Right lobe of liver (tissue), 6 donors: Measurements from ENCODE around the gene RUBCNL. TPM values are rescaled to one million over a fixed set of nuclear protein-coding genes. Genes with fewer than 3 reads are reported as not detected.
A peak's percentile ranks its signal among the peaks of the same experiment; 100 is the strongest.

Source experiments
- ATAC-seq, 4 donors: fragments of 200-7000 bp; cut with Tn5 transposase; one replicate each; pipeline ENCODE4 v1.9.1; 2020; ENCODE audit warnings: mild to moderate bottlenecking in 4 of 4, moderate library complexity in 4 of 4
- DNase-seq, 3 donors: peaks; one replicate each; pipeline ENCODE4 v3.0.0-alpha.2; 2020
- H3K27ac ChIP-seq, 3 donors: fragments of 200-600 bp; one replicate each; pipeline ENCODE4 v1.8.0; 2022
- H3K27me3 ChIP-seq, 2 donors: fragments of 200-600 bp; one replicate each; pipeline ENCODE4 v1.8.0; 2022
- H3K36me3 ChIP-seq, 4 donors: fragments of 200-600 bp; sonication (generic) in 1 of 4; one replicate each; pipeline versions ENCODE4 v1.5.1 to v1.8.0; 2017 to 2022; ENCODE audit warnings: control low read depth in 1 of 4
- H3K4me1 ChIP-seq, 4 donors: fragments of 200-600 bp; sonication (generic) in 1 of 4; one replicate each; pipeline versions ENCODE4 v1.5.1 to v1.8.0; 2017 to 2022; ENCODE audit warnings: control low read depth in 1 of 4
- H3K4me3 ChIP-seq, 3 donors: fragments of 200-600 bp; one replicate each; pipeline ENCODE4 v1.8.0; 2022
- H3K9me3 ChIP-seq, 4 donors: fragments of 200-600 bp; sonication (generic) in 1 of 4; one replicate each; pipeline versions ENCODE4 v1.5.1 to v1.8.0; 2017 to 2022; ENCODE audit warnings: control low read depth in 1 of 4
- CTCF ChIP-seq, 4 donors: fragments of 200-600 bp in 3 of 4; fragments of 450-650 bp in 1 of 4; IDR thresholded peaks; one replicate each; pipeline versions ENCODE4 v1.5.1 to v1.8.0; 2016 to 2022; ENCODE audit warnings: antibody characterized with exemption in 4 of 4, mild to moderate bottlenecking in 2 of 4
- POLR2A ChIP-seq: fragments of 450-650 bp; IDR thresholded peaks from one replicate; pipeline ENCODE4 v1.6.1; 2017; ENCODE audit warnings: antibody characterized with exemption, mild to moderate bottlenecking
- WGBS: methylation state at CpG from one replicate; pipeline ENCODE4 v1.1.6; 2018; ENCODE audit warnings: low coverage, low lambda C conversion rate; ENCODE audit not compliant: insufficient coverage; ENCODE audit errors: missing lambda C conversion rate; 5-methylcytosine and 5-hydroxymethylcytosine counted together
- intact Hi-C, 2 donors: fragments of 100-400 bp; cut with DNase I; formaldehyde crosslinking; loops; one replicate each; pipeline versions ENCODE4 v1.11.2 to v1.14.1; 2022
- total RNA-seq, 6 experiments: library from RNA; depleted of rRNA in 2 of 6; stranded (reverse); fragments of >200 nt in 2 of 6; fragmentation: NEBNext Ultra II Directional in 3 of 6; extraction: Animal tissue kit (Norgen Biotek cat#: 25700) in 3 of 6; gene quantifications; one replicate each; pipeline versions ENCODE4 v1.1.0 to v1.2.4, GENCODE V29; 2016 to 2023
- donor health status: DM: no; HTN: yes; CAD: no.
- donor health status: DM: no; HTN: no; CAD: no.
- donor health status: DM: no; HTN: no; CAD: no.
- donor health status: DM: no; HTN: yes; CAD: no.
- donor health status: DM: no; HTN: yes; CAD: no.

The RUBCNL gene
- total RNA-seq, 6 experiments from 2014 or later, result 0.46 to 2.3 (median 1.0) TPM

DNA sequence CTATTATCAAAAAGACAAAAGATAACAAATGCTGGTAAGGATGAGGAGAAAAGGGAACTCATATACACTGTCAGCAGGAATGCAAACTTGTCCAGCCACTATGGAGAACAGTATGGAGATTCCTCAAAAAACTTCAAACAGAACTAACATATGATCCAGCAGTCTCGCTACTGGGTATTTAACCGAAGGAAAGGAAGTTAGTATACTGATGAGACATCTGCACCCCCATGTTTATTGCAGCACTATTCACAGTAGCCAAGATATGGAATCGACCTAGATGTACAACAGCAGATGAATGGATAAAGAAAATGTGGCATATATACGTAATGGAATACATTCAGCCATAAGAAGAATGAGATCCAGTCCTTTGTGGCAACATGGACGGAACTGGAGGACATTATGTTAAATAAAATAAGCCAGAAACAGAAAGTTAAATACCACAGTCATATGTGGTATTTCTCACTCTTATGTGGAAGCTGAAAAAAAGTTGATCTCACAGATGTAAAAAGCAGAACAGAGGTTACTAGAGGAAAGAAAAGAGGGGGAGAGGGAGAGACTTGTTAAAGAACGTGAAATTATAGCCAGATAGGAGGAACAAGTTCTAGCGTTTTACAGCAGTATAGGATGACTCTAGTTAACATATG lies 83.2 kb downstream of the RUBCNL start:
- intact Hi-C loops, result no loop called here
- H3K27ac ChIP-seq, result no peak overlapping the region
- WGBS, result 51% methylated on average over 7 of the region's 7 CpGs
- TF ChIP-seq CTCF (IDR thresholded peaks at IDR 0.05) (no peak), POLR2A (no peak)
- H3K27me3 ChIP-seq, result no peaks in the 10 kb centered on the region
- H3K4me1 ChIP-seq, result no peaks in the 10 kb centered on the region
- no peaks in the 10 kb centered on the region for H3K36me3 ChIP-seq
- H3K9me3 ChIP-seq, result no peaks in the 10 kb centered on the region
- DNase-seq, result no peak
- ATAC-seq, result peak in 2 of 4 donors; percentile 38 to 57
- no peak overlapping the region for H3K4me3 ChIP-seq

DNA sequence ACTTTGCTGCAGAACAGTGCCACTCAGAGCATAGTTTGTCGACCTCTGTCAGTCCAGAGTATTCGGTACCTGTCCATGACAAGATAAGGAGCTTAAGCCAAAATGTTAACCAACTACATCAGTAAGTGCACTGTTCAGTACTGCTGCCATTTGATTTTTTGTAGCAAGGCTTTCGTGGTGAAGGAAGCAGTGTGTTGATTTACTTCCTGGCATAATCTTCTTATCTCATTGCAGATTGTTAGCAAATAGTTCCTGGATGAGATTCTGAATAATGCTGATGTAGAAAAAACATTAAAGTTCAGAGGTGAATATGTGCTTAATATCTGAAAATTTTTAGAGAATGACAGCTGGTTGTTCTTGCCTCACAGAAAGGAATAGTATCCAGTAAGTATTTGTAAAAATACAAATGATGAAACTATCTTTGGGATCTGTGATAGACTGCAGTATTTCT lies 89.7 kb downstream of the RUBCNL start:
- H3K4me3 ChIP-seq, result no peak overlapping the region
- no peaks in the 10 kb centered on the region for H3K27me3 ChIP-seq
- ATAC-seq (peak; percentile 1 to 43 (median 24)), DNase-seq (no peak)
- no peaks in the 10 kb centered on the region for H3K9me3 ChIP-seq
- peaks cover 0 to 34% (median 13%) of the 10 kb centered on the region in 4 donors for H3K4me1 ChIP-seq
- peak overlapping the region; percentile 62 to 93 (median 66) for H3K27ac ChIP-seq
- WGBS, result 3% methylated on average over 3 of the region's 3 CpGs
- TF ChIP-seq CTCF (IDR thresholded peaks at IDR 0.05) (no peak), POLR2A (no peak)
- H3K36me3 ChIP-seq, result no peaks in the 10 kb centered on the region
- intact Hi-C loops, result no loop called here

DNA sequence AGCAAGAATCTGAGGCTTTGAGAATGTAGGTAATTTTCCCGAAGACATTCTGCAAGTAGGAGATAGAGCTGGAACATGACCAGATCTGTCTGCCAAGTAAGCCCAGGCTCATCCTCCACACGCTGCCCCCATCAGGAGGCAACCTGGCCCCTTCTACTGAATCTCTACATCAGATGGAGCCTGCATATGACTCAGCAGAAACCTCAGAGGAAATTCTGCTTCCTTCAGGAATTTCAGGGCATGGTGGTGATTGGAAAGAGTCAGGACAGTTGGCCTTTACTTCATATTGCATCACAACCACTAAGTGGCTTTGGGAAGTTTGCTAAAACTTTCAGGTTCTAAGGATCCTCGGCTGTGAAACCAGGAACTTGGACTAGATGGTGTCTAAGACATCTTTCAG lies 90.1 kb downstream of the RUBCNL start:
- Histone ChIP-seq H3K4me3 (no peak overlapping the region), H3K27ac (peak overlapping the region; percentile 62 to 93 (median 66)), H3K4me1 (peaks cover 0 to 37% (median 15%) of the 10 kb centered on the region in 4 donors), H3K36me3 (no peaks in the 10 kb centered on the region), H3K9me3 (no peaks in the 10 kb centered on the region), H3K27me3 (no peaks in the 10 kb centered on the region)
- no peak for TF ChIP-seq CTCF (IDR thresholded peaks at IDR 0.05)
- no peak for TF ChIP-seq POLR2A
- WGBS, result 13% methylated on average over 2 of the region's 3 CpGs
- DNase-seq (no peak), ATAC-seq (peak in 2 of 4 donors; percentile 6 to 9)
- intact Hi-C loops, result no loop called here

DNA sequence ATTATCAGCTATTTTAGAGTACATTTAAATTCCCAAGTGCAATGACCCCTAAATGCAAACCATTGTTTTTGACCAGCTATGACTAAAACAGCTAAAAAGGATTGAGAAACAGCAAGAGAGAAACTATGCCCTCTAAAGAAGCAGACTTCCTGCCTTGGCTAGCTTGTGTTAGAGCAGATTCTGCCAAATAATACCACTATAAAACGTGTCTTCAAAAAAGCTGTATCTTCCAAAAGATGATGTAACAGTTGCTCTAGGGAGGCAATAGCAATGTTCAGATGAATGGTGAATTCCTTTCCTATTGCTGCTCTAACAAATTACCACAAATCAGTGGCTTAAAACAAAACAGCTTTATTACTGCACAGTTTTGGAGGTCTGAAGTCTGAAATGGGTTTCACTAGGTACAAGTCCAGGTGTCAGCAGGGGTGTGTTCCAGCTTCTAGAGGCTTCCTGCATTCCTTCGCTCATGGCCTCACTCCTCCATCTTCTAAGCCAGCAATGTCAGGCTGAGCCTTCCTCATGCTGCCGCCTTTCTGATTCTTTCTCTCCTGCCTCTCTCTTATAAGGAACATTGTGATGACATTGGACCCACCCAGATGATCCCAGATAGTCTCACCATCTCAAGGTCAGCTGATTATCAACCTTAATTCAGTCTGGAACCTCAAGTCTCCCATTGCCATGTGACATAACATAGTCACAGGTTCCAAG lies 90.8 kb downstream of the RUBCNL start:
- intact Hi-C loops, result no loop called here
- Histone ChIP-seq H3K9me3 (no peaks in the 10 kb centered on the region), H3K36me3 (no peaks in the 10 kb centered on the region), H3K4me1 (peaks cover 0 to 43% (median 17%) of the 10 kb centered on the region in 4 donors), H3K27me3 (no peaks in the 10 kb centered on the region), H3K4me3 (no peak overlapping the region), H3K27ac (peak overlapping the region; percentile 62 to 93 (median 66))
- 53% methylated on average over 3 of the region's 3 CpGs for WGBS
- peak; percentile 68 to 80 (median 71) for ATAC-seq
- no peak for DNase-seq
- no peak for TF ChIP-seq POLR2A
